IPS DF 6.9 (cell line): ENCODE data around the gene NCKAP1.
A peak's percentile ranks its signal among the peaks of the same experiment; 100 is the strongest.
"Not testable (repeated sequence)": the region's sequence is repeated elsewhere in the genome, so short reads cannot be mapped to it uniquely, and the experiment has no call there.

Experiments used
- DNase-seq: peaks from one replicate; pipeline ENCODE4 v3.0.0-alpha.2; 2013; ENCODE audit warnings: low read depth, low spot score
- H3K27ac ChIP-seq: one replicate; pipeline ENCODE4 v1.5.1; 2013; ENCODE audit warnings: low read length, control low read depth
- H3K27me3 ChIP-seq: 2 replicates; pipeline ENCODE4 v1.6.1; 2013; ENCODE audit warnings: mild to moderate bottlenecking, low read length; ENCODE audit not compliant: control insufficient read depth, insufficient read depth
- H3K36me3 ChIP-seq: 2 replicates; pipeline ENCODE4 v1.6.1; 2013; ENCODE audit warnings: low read length; ENCODE audit not compliant: control insufficient read depth, insufficient read depth
- H3K4me1 ChIP-seq: 2 replicates; pipeline ENCODE4 v1.6.1; 2013; ENCODE audit warnings: low read length; ENCODE audit not compliant: control insufficient read depth, insufficient read depth
- H3K4me3 ChIP-seq: 2 replicates; pipeline ENCODE4 v1.5.1; 2013; ENCODE audit warnings: mild to moderate bottlenecking, low read length
- H3K9me3 ChIP-seq: 2 replicates; pipeline ENCODE4 v1.6.1; 2013; ENCODE audit warnings: low read length, inconsistent platforms; ENCODE audit not compliant: control insufficient read depth, insufficient read depth
- WGBS: extraction: QIAGEN DNeasy Blood & Tissue Kit; methylation state at CpG from one replicate; pipeline ENCODE4 v1.1.7; 2013; ENCODE audit warnings: mixed read lengths, missing lambda C conversion rate; ENCODE audit not compliant: insufficient read length, insufficient coverage; 5-methylcytosine and 5-hydroxymethylcytosine counted together

Gene NCKAP1

DNA sequence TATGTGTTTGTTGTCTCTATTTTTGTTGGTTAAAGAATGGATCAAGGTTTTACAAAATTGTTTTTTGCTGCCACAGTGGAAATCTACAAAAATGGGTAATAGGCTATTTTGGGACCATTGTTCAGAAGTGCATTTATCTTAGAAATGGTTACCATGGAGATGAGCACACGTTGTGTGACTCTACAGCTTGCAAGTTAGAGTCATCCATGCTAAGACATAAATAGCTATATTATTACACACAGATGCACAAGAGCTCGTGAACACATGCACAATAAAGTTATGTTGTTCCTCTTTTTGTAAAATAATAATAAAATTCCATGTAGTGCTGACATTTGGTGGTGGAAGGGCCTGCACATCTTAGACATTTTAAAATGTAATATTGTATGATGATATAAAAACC lies 24.8 kb upstream of the NCKAP1 start:
- no peak overlapping the region for H3K27ac ChIP-seq
- no peak for DNase-seq
- H3K4me1 ChIP-seq: no peaks in the 10 kb centered on the region
- no CpG with 5 or more reads among the region's 2 CpGs for WGBS
- H3K4me3 ChIP-seq: no peak overlapping the region
- H3K36me3 ChIP-seq: no peaks in the 10 kb centered on the region
- no peaks in the 10 kb centered on the region for H3K9me3 ChIP-seq
- no peaks in the 10 kb centered on the region for H3K27me3 ChIP-seq

DNA sequence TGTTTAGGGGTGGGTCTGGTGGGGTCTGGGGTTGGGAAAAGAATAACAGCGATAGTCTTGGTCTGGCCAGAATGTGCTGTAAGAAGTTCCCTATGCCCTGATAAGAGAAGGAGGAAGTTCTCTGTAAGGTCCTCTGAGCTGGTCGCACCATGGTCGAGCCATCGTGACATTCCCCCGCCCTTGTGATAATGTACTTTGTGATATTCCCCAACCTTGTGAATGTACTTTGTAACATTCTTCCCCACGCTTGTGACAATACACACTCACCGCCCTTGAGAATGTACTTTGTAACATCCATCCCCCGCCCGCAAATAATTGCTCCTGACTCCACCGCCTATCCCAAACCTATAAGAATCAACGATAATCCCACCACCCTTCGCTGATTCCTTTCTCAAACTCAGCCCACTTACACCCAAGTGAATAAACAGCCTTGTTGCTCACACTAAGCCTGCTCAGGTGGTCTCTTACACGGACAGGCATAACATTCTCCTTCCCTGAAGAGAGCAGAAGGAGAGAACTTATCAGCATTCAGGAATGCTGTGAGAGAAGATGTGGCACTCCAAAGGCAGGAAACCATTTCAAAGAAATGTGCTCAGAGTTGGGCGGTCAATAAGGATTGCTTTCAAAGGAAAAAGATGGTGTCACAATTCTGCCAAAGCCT lies 22.4 kb upstream of the NCKAP1 start:
- Histone ChIP-seq H3K4me3 (no peak overlapping the region), H3K4me1 (no peaks in the 10 kb centered on the region), H3K27me3 (no peaks in the 10 kb centered on the region), H3K9me3 (no peaks in the 10 kb centered on the region), H3K36me3 (no peaks in the 10 kb centered on the region), H3K27ac (no peak overlapping the region)
- DNase-seq: no peak
- WGBS: 100% methylated on average over 2 of the region's 14 CpGs

DNA sequence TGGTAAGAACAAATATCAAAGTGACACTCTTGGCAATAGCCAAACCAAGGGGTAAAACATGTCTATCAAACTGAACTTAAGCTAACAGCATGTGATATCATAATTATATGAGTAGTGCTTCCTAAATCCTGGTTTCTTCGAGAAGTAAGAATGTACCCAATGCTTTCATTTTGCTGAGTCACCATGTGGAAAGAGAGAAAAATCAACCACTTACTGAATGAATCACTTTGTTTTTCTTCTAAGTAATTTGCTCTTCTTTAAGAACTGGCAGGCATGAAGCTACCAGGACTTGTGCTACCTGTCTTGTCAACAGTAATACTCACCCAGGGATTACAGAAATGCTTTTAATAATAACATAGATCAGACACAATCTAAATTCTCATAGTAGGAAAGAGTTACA lies 21.3 kb upstream of the NCKAP1 start:
- Histone ChIP-seq H3K9me3 (no peaks in the 10 kb centered on the region), H3K27me3 (no peaks in the 10 kb centered on the region), H3K4me3 (no peak overlapping the region), H3K36me3 (no peaks in the 10 kb centered on the region), H3K27ac (no peak overlapping the region), H3K4me1 (no peaks in the 10 kb centered on the region)
- WGBS: no CpG with 5 or more reads among the region's 1 CpG
- no peak for DNase-seq

DNA sequence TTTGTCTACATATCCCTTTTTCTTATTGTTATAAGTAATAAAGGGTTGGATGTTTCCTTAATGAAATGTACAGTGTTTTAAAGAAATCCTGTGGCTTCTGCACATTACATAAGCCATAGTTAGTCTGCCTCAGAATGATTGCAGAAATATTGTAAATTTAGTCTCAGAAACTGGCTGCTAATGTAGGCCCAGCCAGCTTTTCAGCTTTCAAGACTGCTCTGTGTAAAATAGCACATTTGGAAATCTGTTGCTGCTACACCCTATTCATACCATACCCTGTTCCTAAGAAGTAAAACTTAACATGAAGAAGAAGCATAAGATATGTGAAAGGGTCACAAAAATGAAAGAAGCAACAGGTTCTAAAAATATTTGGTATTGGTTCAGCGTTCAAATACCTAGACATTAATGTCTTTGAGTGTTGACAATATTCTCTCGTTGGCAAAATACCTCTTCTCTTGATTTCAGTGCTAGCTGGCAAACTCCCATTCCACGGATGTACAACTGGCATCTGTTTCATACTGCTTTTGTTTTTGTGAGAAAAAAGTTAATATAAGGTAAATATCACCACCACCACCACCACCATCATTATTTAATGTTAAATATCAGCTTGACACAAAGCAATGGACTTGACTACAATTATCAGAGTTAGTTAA lies 19.2 kb upstream of the NCKAP1 start:
- H3K4me3 ChIP-seq: no peak overlapping the region
- H3K4me1 ChIP-seq: no peaks in the 10 kb centered on the region
- no peaks in the 10 kb centered on the region for H3K9me3 ChIP-seq
- no peaks in the 10 kb centered on the region for H3K27me3 ChIP-seq
- DNase-seq: no peak
- H3K36me3 ChIP-seq: no peaks in the 10 kb centered on the region
- WGBS: no CpG with 5 or more reads among the region's 3 CpGs
- no peak overlapping the region for H3K27ac ChIP-seq

DNA sequence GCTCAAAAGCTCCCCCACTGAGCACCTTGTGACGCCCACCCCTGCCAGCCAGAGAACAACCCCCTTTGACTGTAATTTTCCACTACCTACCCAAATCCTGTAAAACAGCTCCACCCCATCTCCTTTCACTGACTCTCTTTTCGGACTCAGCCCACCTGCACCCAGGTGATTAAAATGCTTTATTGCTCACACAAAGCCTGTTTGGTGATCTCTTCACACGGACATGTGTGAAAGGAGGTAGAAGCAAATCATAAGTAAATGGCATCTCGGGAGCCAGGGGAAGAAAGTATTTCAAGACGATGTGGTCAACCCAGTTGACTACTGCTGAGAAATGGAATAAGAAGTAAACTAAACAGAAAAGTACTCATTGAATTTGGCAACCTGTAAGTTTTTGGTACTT lies 11.2 kb upstream of the NCKAP1 start:
- Histone ChIP-seq H3K4me3 (no peak overlapping the region; the same call in 1 of the 2 replicates), H3K4me1 (no peaks in the 10 kb centered on the region), H3K36me3 (no peaks in the 10 kb centered on the region), H3K27me3 (no peaks in the 10 kb centered on the region), H3K27ac (no peak overlapping the region), H3K9me3 (no peaks in the 10 kb centered on the region; the same call in 1 of the 2 replicates)
- DNase-seq: no peak
- WGBS: no CpG with 5 or more reads among the region's 5 CpGs

DNA sequence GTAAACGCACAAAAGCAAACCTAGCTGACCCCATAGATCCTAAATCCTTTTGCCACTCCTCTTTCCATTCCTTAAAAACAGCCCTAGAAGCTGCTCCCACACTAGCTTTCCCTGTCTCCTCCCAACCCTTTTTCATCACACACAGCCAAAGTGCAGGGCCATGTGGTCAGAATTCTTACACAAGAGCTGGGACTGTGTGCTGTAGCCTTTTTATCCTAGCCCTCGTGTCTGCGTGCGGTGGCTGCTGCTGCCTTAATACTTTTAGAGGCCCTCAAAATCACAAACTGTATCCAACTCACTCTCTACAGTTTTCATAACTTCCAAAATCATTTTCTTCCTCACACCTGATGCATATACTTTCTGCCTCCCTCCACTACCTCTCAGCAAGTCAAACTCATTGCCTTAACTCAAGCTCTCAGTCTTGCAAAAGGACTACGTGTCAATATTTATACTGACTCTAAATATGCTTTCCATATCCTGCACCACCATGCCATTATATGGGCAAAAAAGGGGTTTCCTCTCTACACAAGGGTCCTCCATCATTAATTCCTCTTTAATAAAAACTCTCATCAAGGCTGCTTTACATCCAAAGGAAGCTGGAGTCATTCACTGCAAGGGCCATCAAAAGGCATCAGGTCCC lies 9.3 kb upstream of the NCKAP1 start:
- H3K4me1 ChIP-seq, H3K27me3 ChIP-seq, H3K9me3 ChIP-seq, H3K27ac ChIP-seq, H3K4me3 ChIP-seq, H3K36me3 ChIP-seq, DNase-seq: not testable (repeated sequence)
- no CpG with 5 or more reads among the region's 5 CpGs for WGBS

DNA sequence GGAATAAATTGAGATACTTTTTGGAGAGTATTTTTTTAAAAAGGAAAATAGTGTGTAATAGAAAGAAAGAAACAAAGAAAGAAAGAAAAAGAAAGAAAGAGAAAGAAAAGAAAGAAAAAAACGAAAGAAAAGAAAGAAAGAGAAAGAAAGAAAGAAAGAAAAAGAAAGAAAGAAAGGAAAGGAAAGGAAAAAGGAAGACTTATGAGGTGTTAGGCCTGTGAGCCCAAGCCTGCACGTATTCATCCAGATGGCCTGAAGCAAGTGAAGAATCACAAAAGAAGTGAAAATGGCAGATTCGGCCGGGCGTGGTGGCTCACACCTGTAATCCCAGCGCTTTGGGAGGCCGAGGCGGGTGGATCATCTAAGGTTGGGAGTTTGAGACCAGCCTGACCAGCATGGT lies 5.3 kb upstream of the NCKAP1 start:
- 40% methylated on average over 1 of the region's 8 CpGs for WGBS
- H3K4me3 ChIP-seq, H3K27me3 ChIP-seq, H3K36me3 ChIP-seq, H3K4me1 ChIP-seq, H3K27ac ChIP-seq, H3K9me3 ChIP-seq, DNase-seq: not testable (repeated sequence)

DNA sequence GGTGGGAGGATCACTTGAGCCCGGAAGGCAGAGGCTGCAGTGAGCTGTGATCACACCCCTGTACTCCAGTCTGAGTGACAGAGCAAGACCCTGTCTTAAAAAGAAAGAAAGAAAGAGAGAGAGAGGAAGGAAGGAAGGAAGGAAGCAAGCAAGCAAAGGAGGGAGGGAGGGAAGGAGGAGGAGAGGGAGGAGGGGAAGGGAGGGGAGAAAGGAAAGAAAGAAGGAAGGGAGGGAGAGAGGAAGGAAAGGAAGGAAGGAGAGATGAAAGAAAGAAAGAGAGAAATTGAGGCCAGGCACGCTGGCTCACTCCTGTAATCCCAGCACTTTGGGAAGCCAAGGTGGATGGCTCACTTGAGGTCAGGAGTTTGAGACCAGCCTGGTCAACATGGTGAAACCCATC lies 2.3 kb upstream of the NCKAP1 start:
- WGBS: no CpG with 5 or more reads among the region's 2 CpGs

DNA sequence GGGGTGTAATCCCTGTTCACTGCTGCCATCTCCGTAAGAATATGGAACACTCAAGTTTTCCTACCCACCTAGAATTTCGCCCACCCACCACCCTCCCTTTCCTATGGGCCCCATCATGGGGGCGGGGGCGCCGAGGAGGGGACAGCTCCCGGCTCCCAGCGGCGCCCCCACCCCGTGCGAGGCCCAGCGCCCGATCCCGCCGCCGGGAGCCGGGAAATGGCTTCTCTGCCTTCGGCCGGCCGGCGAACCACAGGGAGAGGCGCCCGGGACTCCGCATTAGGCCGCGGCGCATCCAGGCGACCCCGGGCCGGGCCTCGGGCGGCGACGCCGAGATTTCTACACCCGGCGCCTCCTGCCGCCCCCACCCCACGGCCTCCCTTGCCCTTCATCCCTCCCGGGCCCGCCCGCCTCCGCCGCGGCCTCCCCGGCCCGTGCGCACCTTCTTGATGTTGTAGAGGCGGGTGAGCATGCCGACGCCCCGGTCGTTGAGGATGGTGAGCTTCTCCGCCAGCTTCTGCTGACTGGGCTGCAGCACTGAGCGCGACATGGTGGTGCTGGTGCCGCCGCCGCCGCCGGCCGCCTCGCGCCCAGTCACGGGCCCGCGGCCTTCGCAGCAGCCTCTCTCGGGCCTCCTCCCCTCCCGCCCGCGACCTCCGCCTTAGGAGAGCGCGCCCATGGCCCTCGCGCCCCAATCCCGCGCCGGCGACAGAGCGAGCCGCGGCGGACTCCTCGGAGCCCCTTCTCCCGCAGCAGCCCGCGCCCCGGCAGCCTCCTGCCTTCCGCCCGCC lies 510 bp downstream of the NCKAP1 start:
- WGBS: no CpG with 5 or more reads among the region's 91 CpGs

More for the DNA sequence above, 2.3 kb upstream of the NCKAP1 start:
- H3K27me3 ChIP-seq: no peaks in the 10 kb centered on the region
- no peak for DNase-seq
- H3K4me3 ChIP-seq: no peak overlapping the region
- no peaks in the 10 kb centered on the region for H3K36me3 ChIP-seq
- no peaks in the 10 kb centered on the region for H3K4me1 ChIP-seq
- no peaks in the 10 kb centered on the region for H3K9me3 ChIP-seq
- H3K27ac ChIP-seq: no peak overlapping the region

DNA sequence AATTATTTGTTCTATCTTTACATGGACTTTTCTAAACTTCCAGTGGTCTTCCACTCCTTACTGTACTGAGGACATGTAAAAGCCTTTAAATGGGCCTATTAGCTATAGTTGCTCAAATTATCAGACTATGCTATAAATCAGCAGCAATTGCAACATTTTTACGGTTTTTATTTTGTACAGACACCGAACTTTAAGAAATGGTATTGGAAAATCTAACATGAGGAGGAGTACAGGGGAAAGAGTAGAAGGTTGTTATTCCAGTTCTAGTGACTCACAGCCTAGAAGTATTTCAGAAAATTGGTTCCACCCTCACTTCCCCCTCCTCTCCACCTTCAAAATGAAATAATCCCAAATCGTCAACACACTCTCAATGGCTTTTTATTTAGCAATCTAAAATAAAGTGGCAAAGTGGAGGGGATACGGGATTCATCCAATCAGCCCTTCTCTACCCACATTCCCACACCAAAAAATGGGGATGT lies 1.1 kb downstream of the NCKAP1 start:
- Histone ChIP-seq H3K27me3 (no peaks in the 10 kb centered on the region), H3K4me3 (peak overlapping the region; percentile 98; the same call in 1 of the 2 replicates), H3K4me1 (no peaks in the 10 kb centered on the region), H3K9me3 (no peaks in the 10 kb centered on the region), H3K36me3 (no peaks in the 10 kb centered on the region), H3K27ac (no peak overlapping the region)
- no peak for DNase-seq
- no CpG with 5 or more reads among the region's 4 CpGs for WGBS

More for the DNA sequence above, 510 bp downstream of the NCKAP1 start:
- DNase-seq: no peak
- no peaks in the 10 kb centered on the region for H3K27me3 ChIP-seq
- H3K4me1 ChIP-seq: no peaks in the 10 kb centered on the region
- H3K36me3 ChIP-seq: no peaks in the 10 kb centered on the region
- H3K27ac ChIP-seq: no peak overlapping the region
- H3K4me3 ChIP-seq: peak overlapping the region; percentile 98
- H3K9me3 ChIP-seq: no peaks in the 10 kb centered on the region
